ENCODE results near the gene LPCAT3.

The LPCAT3 gene

GRCh38 chr12:6952863-6953441 lies 65.3 kb downstream of the LPCAT3 start:
- DNase-seq (ENCODE audit: low read depth): no peak

- no peak for DNase-seq (ENCODE audit: low read depth)
Measured at GRCh38 chr12:6952121-6952862, 66.0 kb downstream of the LPCAT3 start.

GRCh38 chr12:6951551-6952120 lies 66.6 kb downstream of the LPCAT3 start:
- no peak for DNase-seq (ENCODE audit: low read depth)

- DNase-seq (ENCODE audit: low read depth): no peak
Measured at GRCh38 chr12:6950811-6951540, 67.3 kb downstream of the LPCAT3 start, which contains the start of gene PTPN6. TSS of gene PTPN6 (plus strand) at chr12:6951356. CDS start at chr12:6951513, 157 bp downstream.

- no peak for DNase-seq (ENCODE audit: low read depth)
Measured at GRCh38 chr12:6950401-6950801, 67.9 kb downstream of the LPCAT3 start.

GRCh38 chr12:6948873-6949594 lies 69.2 kb downstream of the LPCAT3 start:
- DNase-seq (ENCODE audit: low read depth): no peak

- no peak for DNase-seq (ENCODE audit: low read depth)
Measured at GRCh38 chr12:6947615-6948014, 70.7 kb downstream of the LPCAT3 start.

- DNase-seq (ENCODE audit: low read depth): no peak
Measured at GRCh38 chr12:6946920-6947374, 71.3 kb downstream of the LPCAT3 start.

- no peak for DNase-seq (ENCODE audit: low read depth)
Measured at GRCh38 chr12:6946033-6946919, 72.0 kb downstream of the LPCAT3 start.

GRCh38 chr12:6945613-6946012 lies 72.7 kb downstream of the LPCAT3 start:
- DNase-seq (ENCODE audit: low read depth): no peak

GRCh38 chr12:6944381-6945186 lies 73.7 kb downstream of the LPCAT3 start:
- DNase-seq (ENCODE audit: low read depth): peak; percentile 75

GRCh38 chr12:6943722-6944380 lies 74.4 kb downstream of the LPCAT3 start, which contains the start of the genes C12orf57 and RNU7-1:
TSS of gene C12orf57 (plus strand) at chr12:6944022. CDS start at chr12:6944122, 100 bp downstream.
TSS of gene RNU7-1 (plus strand) at chr12:6943816.
- DNase-seq (ENCODE audit: low read depth): peak; percentile 69

- peak; percentile 82 for DNase-seq (ENCODE audit: low read depth)
Measured at GRCh38 chr12:6943389-6943721, 74.9 kb downstream of the LPCAT3 start.

GRCh38 chr12:6942331-6942665 lies 76.0 kb downstream of the LPCAT3 start:
- no peak for DNase-seq (ENCODE audit: low read depth)

GRCh38 chr12:6941782-6942181 lies 76.5 kb downstream of the LPCAT3 start:
- DNase-seq (ENCODE audit: low read depth): no peak

GRCh38 chr12:6941267-6941666 lies 77.0 kb downstream of the LPCAT3 start:
- no peak for DNase-seq (ENCODE audit: low read depth)

- no peak for DNase-seq (ENCODE audit: low read depth)
Measured at GRCh38 chr12:6939191-6939540, 79.1 kb downstream of the LPCAT3 start.

- DNase-seq (ENCODE audit: low read depth): no peak
Measured at GRCh38 chr12:6938353-6939190, 79.7 kb downstream of the LPCAT3 start.

Measured in GM04504 (cell line).